ENCODE measurements around the gene ARHGAP5. TPM values are rescaled to one million over a fixed set of nuclear protein-coding genes. Genes with fewer than 3 reads are reported as not detected.

The ARHGAP5 gene
- total RNA-seq, 1 experiment from 2014 or later = 63.0 TPM

DNA sequence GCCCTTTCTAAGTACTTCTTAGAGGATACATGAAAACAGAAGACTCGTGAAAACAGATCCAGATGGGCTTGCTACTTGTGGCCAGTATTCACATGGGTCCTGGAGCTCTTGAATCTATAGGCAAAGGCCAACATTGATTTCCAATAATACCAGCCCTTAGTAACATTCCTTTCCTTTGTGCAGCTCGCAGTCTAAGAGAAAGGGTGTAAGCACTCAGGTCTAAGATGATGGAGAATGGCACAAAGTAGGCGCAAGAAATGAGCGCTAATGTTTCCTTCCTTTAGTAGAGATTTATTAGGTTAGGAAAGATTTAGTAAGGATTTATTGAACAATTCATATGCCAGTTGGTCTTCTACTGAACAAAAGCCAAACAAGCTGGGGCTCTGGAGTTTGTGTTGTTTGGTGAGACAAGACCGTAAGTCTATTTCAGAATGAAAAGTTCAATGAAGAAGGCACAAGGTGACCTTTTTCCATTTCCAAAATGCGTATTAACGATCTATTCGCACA lies 125.4 kb downstream of the ARHGAP5 start:
- H3K27me3 ChIP-seq (ENCODE audit: control insufficient read depth, insufficient read depth, low read length) = no peaks in the 10 kb centered on the region; the same call in 1 of the 2 replicates
- H3K4me3 ChIP-seq (ENCODE audit: low read depth in 2 of 2, low read length in 2 of 2) = peak overlapping the region; percentile 64 to 85
- no peaks in the 10 kb centered on the region for H3K9me3 ChIP-seq (ENCODE audit: control insufficient read depth, insufficient read depth, low read depth, low read length)
- DNase-seq (ENCODE audit: low read depth, low spot score) (peak; percentile 42), ATAC-seq (no peak)
- TF ChIP-seq POLR2AphosphoS5 (IDR thresholded peaks at IDR 0.05; ENCODE audit: low read depth, low read length) = no peak
- TF ChIP-seq TCF7L2 (IDR thresholded peaks at IDR 0.05; ENCODE audit: low read depth, low read length) = no peak
- TF ChIP-seq, protein P1, sequence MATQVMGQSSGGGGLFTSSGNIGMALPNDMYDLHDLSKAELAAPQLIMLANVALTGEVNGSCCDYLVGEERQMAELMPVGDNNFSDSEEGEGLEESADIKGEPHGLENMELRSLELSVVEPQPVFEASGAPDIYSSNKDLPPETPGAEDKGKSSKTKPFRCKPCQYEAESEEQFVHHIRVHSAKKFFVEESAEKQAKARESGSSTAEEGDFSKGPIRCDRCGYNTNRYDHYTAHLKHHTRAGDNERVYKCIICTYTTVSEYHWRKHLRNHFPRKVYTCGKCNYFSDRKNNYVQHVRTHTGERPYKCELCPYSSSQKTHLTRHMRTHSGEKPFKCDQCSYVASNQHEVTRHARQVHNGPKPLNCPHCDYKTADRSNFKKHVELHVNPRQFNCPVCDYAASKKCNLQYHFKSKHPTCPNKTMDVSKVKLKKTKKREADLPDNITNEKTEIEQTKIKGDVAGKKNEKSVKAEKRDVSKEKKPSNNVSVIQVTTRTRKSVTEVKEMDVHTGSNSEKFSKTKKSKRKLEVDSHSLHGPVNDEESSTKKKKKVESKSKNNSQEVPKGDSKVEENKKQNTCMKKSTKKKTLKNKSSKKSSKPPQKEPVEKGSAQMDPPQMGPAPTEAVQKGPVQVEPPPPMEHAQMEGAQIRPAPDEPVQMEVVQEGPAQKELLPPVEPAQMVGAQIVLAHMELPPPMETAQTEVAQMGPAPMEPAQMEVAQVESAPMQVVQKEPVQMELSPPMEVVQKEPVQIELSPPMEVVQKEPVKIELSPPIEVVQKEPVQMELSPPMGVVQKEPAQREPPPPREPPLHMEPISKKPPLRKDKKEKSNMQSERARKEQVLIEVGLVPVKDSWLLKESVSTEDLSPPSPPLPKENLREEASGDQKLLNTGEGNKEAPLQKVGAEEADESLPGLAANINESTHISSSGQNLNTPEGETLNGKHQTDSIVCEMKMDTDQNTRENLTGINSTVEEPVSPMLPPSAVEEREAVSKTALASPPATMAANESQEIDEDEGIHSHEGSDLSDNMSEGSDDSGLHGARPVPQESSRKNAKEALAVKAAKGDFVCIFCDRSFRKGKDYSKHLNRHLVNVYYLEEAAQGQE (IDR thresholded peaks at IDR 0.05; ENCODE audit: insufficient read depth in 1 of 2, low read depth in 2 of 2, low read length in 1 of 2) = no peak
- TF ChIP-seq SIN3A (IDR thresholded peaks at IDR 0.05; ENCODE audit: borderline replicate concordance, insufficient read depth, low read depth, low read length) = no peak
- in situ Hi-C loops (cut with HindIII; ENCODE audit: low pct_unique_long_range_greater_than_20kb, low sequenced_read_pairs) (no loop called here), intact Hi-C loops (cut with micrococcal nuclease; ENCODE audit: unreplicated experiment) (loop anchor here (10.0 kb wide), 1 partner anchor 128 kb away; the partner anchor contains the start of gene ARHGAP5)
- ChIA-PET POLR2A (no interaction called here), CTCF (no interaction called here)
- BruUV-seq (replicated peaks) = no TSS peak
- H3K36me3 ChIP-seq (ENCODE audit: control insufficient read depth, insufficient read depth, low read length) = no peaks in the 10 kb centered on the region
- H3K4me1 ChIP-seq (ENCODE audit: control insufficient read depth, insufficient read depth, low read length) = peaks cover 3% of the 10 kb centered on the region
- H3K27ac ChIP-seq (ENCODE audit: low read length) = peak overlapping the region; percentile 76; the same call in 1 of the 2 replicates

GRCh38 chr14:32202998-32203882 lies 126.1 kb downstream of the ARHGAP5 start, which contains the start of gene RNU6-8:
Gene RNU6-8, minus strand, starts transcription at chr14:32203269.
- TF ChIP-seq SIN3A (IDR thresholded peaks at IDR 0.05; ENCODE audit: borderline replicate concordance, insufficient read depth, low read depth, low read length) (no peak), POLR2AphosphoS5 (IDR thresholded peaks at IDR 0.05; ENCODE audit: low read depth, low read length) (peak; percentile 26; the same call in 1 of the 2 replicates)
- H3K4me3 ChIP-seq (ENCODE audit: low read depth in 2 of 2, low read length in 2 of 2) = peak within 1 kb of the TSS; percentile 64 to 85
- peak; percentile 78 for DNase-seq (ENCODE audit: low read depth, low spot score)

GRCh38 chr14:32203928-32204357 lies 126.8 kb downstream of the ARHGAP5 start:
- H3K27ac ChIP-seq (ENCODE audit: low read length) = peak overlapping the region; percentile 91
- H3K27me3 ChIP-seq (ENCODE audit: control insufficient read depth, insufficient read depth, low read length) = no peaks in the 10 kb centered on the region
- TF ChIP-seq, protein P2, sequence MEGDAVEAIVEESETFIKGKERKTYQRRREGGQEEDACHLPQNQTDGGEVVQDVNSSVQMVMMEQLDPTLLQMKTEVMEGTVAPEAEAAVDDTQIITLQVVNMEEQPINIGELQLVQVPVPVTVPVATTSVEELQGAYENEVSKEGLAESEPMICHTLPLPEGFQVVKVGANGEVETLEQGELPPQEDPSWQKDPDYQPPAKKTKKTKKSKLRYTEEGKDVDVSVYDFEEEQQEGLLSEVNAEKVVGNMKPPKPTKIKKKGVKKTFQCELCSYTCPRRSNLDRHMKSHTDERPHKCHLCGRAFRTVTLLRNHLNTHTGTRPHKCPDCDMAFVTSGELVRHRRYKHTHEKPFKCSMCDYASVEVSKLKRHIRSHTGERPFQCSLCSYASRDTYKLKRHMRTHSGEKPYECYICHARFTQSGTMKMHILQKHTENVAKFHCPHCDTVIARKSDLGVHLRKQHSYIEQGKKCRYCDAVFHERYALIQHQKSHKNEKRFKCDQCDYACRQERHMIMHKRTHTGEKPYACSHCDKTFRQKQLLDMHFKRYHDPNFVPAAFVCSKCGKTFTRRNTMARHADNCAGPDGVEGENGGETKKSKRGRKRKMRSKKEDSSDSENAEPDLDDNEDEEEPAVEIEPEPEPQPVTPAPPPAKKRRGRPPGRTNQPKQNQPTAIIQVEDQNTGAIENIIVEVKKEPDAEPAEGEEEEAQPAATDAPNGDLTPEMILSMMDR (IDR thresholded peaks at IDR 0.05) = no peak
- no peak for TF ChIP-seq POLR2AphosphoS5 (IDR thresholded peaks at IDR 0.05; ENCODE audit: low read depth, low read length)
- TF ChIP-seq, protein P1 (IDR thresholded peaks at IDR 0.05; ENCODE audit: insufficient read depth in 1 of 2, low read depth in 2 of 2, low read length in 1 of 2) = no peak
- no peak for TF ChIP-seq TCF7L2 (IDR thresholded peaks at IDR 0.05; ENCODE audit: low read depth, low read length)
- TF ChIP-seq SIN3A (IDR thresholded peaks at IDR 0.05; ENCODE audit: borderline replicate concordance, insufficient read depth, low read depth, low read length) = no peak
- no peaks in the 10 kb centered on the region for H3K9me3 ChIP-seq (ENCODE audit: control insufficient read depth, insufficient read depth, low read depth, low read length)
- H3K4me1 ChIP-seq (ENCODE audit: control insufficient read depth, insufficient read depth, low read length) = peaks cover 3% of the 10 kb centered on the region
- peak overlapping the region; percentile 64 to 85 for H3K4me3 ChIP-seq (ENCODE audit: low read depth in 2 of 2, low read length in 2 of 2)
- DNase-seq (ENCODE audit: low read depth, low spot score) (no peak), ATAC-seq (no peak)
- in situ Hi-C loops (cut with HindIII; ENCODE audit: low pct_unique_long_range_greater_than_20kb, low sequenced_read_pairs) (no loop called here), intact Hi-C loops (cut with micrococcal nuclease; ENCODE audit: unreplicated experiment) (loop anchor here (10.0 kb wide), 1 partner anchor 129 kb away; the partner anchor contains the start of gene ARHGAP5)
- BruUV-seq (replicated peaks) = no TSS peak
- ChIA-PET POLR2A (no interaction called here), CTCF (interaction anchor here (0.6 kb wide), 1 partner anchor 310 kb away, joined by 3 read pairs; no protein-coding TSS in a partner anchor)
- H3K36me3 ChIP-seq (ENCODE audit: control insufficient read depth, insufficient read depth, low read length) = no peaks in the 10 kb centered on the region

More at GRCh38 chr14:32202998-32203882, 126.1 kb downstream of the ARHGAP5 start, which contains the start of gene RNU6-8:
- Histone ChIP-seq H3K4me1 (ENCODE audit: control insufficient read depth, insufficient read depth, low read length) (peaks cover 3% of the 10 kb centered on the region), H3K27me3 (ENCODE audit: control insufficient read depth, insufficient read depth, low read length) (no peaks in the 10 kb centered on the region), H3K27ac (ENCODE audit: low read length) (peak within 1 kb of the TSS; percentile 91), H3K9me3 (ENCODE audit: control insufficient read depth, insufficient read depth, low read depth, low read length) (no peaks in the 10 kb centered on the region), H3K36me3 (ENCODE audit: control insufficient read depth, insufficient read depth, low read length) (no peaks in the 10 kb centered on the region)
- POLR2A ChIA-PET = no interaction called here
- in situ Hi-C loops (cut with HindIII; ENCODE audit: low pct_unique_long_range_greater_than_20kb, low sequenced_read_pairs) (no loop called here), intact Hi-C loops (cut with micrococcal nuclease; ENCODE audit: unreplicated experiment) (loop anchor here (10.0 kb wide), 1 partner anchor 128 kb away; the partner anchor contains the start of gene ARHGAP5)
- ATAC-seq = peak; percentile 90
- BruUV-seq (replicated peaks) = no TSS peak
- CTCF ChIA-PET = interaction anchor here (0.5 to 0.6 kb wide), 2 partner anchors 39 to 310 kb away, joined by 3 to 7 read pairs; no protein-coding TSS in a partner anchor

Data from Panc1 (cell line).